ENCODE measurements around the gene TP53BP1.

GRCh38 chr15:43423793-43424192 lies 69.2 kb downstream of the TP53BP1 start:
- TF ChIP-seq POLR2A (IDR thresholded peaks at IDR 0.05), result no peak
- TF ChIP-seq, protein P1, sequence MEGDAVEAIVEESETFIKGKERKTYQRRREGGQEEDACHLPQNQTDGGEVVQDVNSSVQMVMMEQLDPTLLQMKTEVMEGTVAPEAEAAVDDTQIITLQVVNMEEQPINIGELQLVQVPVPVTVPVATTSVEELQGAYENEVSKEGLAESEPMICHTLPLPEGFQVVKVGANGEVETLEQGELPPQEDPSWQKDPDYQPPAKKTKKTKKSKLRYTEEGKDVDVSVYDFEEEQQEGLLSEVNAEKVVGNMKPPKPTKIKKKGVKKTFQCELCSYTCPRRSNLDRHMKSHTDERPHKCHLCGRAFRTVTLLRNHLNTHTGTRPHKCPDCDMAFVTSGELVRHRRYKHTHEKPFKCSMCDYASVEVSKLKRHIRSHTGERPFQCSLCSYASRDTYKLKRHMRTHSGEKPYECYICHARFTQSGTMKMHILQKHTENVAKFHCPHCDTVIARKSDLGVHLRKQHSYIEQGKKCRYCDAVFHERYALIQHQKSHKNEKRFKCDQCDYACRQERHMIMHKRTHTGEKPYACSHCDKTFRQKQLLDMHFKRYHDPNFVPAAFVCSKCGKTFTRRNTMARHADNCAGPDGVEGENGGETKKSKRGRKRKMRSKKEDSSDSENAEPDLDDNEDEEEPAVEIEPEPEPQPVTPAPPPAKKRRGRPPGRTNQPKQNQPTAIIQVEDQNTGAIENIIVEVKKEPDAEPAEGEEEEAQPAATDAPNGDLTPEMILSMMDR (IDR thresholded peaks at IDR 0.05), result no peak
